ENCODE results near the gene GOLGA2. TPM values are rescaled to one million over a fixed set of nuclear protein-coding genes. Genes with fewer than 3 reads are reported as not detected.

Gene GOLGA2
- polyA plus RNA-seq, 1 donor: 93.2 TPM

GRCh38 chr9:128257086-128257825 lies 18.6 kb downstream of the GOLGA2 start:
- DNase-seq (ENCODE audit: low read depth): no peak

GRCh38 chr9:128254855-128255759 lies 20.7 kb downstream of the GOLGA2 start:
- DNase-seq (ENCODE audit: low read depth): no peak

- DNase-seq (ENCODE audit: low read depth): no peak
Observed at GRCh38 chr9:128254362-128254761, 21.4 kb downstream of the GOLGA2 start.

GRCh38 chr9:128253991-128254346 lies 21.8 kb downstream of the GOLGA2 start:
- no peak for DNase-seq (ENCODE audit: low read depth)

- DNase-seq (ENCODE audit: low read depth): no peak
Observed at GRCh38 chr9:128253140-128253990, 22.4 kb downstream of the GOLGA2 start.

GRCh38 chr9:128252317-128253139 lies 23.3 kb downstream of the GOLGA2 start:
- DNase-seq (ENCODE audit: low read depth): no peak

GRCh38 chr9:128251732-128252100 lies 24.1 kb downstream of the GOLGA2 start:
- no peak for DNase-seq (ENCODE audit: low read depth)

GRCh38 chr9:128250839-128251731 lies 24.7 kb downstream of the GOLGA2 start:
- no peak for DNase-seq (ENCODE audit: low read depth)

- DNase-seq (ENCODE audit: low read depth): no peak
Observed at GRCh38 chr9:128249908-128250838, 25.6 kb downstream of the GOLGA2 start.

- no peak for DNase-seq (ENCODE audit: low read depth)
Observed at GRCh38 chr9:128249558-128249907, 26.3 kb downstream of the GOLGA2 start.

- no peak for DNase-seq (ENCODE audit: low read depth)
Observed at GRCh38 chr9:128247226-128247803, 28.5 kb downstream of the GOLGA2 start.

GRCh38 chr9:128246471-128246870 lies 29.3 kb downstream of the GOLGA2 start:
- DNase-seq (ENCODE audit: low read depth): no peak

GRCh38 chr9:128245421-128246151 lies 30.2 kb downstream of the GOLGA2 start:
- peak; percentile 17 for DNase-seq (ENCODE audit: low read depth)

- DNase-seq (ENCODE audit: low read depth): peak; percentile 80
Observed at GRCh38 chr9:128244837-128245231, 31.0 kb downstream of the GOLGA2 start.

GRCh38 chr9:128244091-128244836 lies 31.5 kb downstream of the GOLGA2 start:
- peak; percentile 31 for DNase-seq (ENCODE audit: low read depth)

- DNase-seq (ENCODE audit: low read depth): peak; percentile 84
Observed at GRCh38 chr9:128243215-128244018, 32.4 kb downstream of the GOLGA2 start.

All from forelimb muscle (tissue), 1 donor.